HEK293T (cell line): ENCODE data around the gene WDR82.

Source experiments
- FOXM1 ChIP-seq: fragments of 450-650 bp; IDR thresholded peaks from 2 replicates; pipeline ENCODE4 v1.6.1; 2017; ENCODE audit warnings: mild to moderate bottlenecking, borderline replicate concordance
- SP1 ChIP-seq: fragments of 450-650 bp; IDR thresholded peaks from 2 replicates; pipeline ENCODE4 v1.6.1; 2017
- SUZ12 ChIP-seq: fragments of 450-650 bp; IDR thresholded peaks from 2 replicates; pipeline ENCODE4 v1.6.1; 2016; ENCODE audit warnings: mild to moderate bottlenecking
- TARDBP ChIP-seq: fragments of 450-650 bp; IDR thresholded peaks from 2 replicates; pipeline ENCODE4 v1.6.1; 2016
- ZNF384 ChIP-seq: fragments of 450-650 bp; IDR thresholded peaks from 2 replicates; pipeline ENCODE4 v1.6.1; 2016

DNA sequence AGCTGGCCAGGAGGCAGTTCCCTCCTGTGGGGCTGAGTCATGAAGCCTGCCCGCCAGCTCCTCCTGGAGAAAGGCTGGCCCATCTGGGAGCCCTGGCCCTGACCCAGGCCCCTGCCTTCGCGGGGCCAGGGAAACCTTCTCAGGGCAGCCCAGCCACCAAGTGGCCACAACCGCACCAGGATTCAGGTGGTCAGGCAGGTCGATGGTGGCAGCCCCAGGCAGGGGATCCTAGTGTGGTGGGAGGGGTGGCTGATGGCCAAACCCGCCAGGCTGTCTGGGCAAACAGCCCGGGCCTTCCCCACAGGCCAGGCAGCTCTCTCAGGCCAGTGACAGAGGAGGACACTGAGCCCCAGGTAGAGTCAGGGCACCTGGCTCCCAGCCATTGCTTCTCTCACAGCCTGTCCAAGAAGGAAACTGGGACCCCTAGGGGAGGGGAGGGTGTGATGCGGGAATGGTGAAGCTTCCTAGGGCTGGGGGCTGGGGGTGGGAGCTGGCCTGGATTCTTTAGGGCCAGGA, 40.7 kb downstream of the WDR82 start:
- TF ChIP-seq SP1 = no peak
- TF ChIP-seq SUZ12 = no peak
- TF ChIP-seq FOXM1 = no peak
- TF ChIP-seq TARDBP = no peak
- no peak for TF ChIP-seq ZNF384
